NCI-H1092 (cell line): ENCODE results near the gene KANTR.
"Not testable (repeated sequence)": the region's sequence is repeated elsewhere in the genome, so short reads cannot be mapped to it uniquely, and the experiment has no call there.

Source experiments
- DNase-seq: peaks from one replicate; lab custom pipeline; 2025; lab: John Stamatoyannopoulos, UW

The KANTR gene

DNA sequence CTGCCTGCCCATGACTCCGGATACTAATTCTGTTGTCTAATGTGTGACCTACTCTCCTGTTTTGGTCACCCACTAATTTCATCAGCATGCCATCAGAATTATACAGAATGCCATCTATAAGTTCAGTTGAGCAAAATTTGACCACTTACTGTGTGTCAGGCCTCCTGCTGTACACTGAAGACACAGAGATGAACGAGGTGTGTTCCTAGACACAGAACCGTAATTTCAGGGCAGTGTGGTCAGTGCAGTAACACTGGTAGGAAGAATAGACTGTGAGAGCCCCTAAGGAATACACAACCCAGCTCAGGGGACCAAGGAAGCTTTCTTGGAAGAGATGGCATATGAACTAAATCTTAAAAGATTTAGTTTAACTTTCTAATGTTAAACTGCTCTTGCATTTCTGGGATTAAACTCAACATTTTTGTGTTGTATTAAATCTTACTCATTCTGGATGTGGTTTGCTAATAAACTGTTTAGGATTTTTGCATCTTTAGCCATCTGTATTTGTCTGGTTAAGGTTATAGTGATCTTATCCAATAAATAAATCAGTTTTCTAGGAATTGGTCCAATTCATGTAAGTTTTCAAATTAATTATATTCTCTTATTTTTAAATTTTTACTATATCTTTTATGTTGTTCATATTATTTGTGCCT, 34.3 kb downstream of the KANTR start:
- no peak for DNase-seq

DNA sequence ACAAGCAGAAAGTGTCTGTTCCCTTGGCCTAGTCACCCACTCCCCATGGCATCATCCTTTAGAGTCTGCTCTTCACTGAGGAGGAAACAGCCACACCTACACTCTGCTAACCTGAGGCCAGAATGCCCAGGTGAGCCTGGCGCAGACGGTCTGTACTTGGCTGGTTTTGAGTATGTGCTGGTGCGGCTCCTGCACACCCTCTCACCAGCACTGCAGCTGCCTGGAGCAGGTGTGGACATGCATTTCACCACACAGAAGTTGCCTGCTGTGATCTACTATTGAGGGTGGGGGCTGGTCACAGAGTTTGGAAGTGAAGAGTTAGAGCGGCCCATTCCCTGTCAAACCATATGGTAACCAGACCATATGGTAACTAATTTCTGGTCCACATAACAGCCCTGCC, 39.5 kb downstream of the KANTR start:
- DNase-seq: no peak

DNA sequence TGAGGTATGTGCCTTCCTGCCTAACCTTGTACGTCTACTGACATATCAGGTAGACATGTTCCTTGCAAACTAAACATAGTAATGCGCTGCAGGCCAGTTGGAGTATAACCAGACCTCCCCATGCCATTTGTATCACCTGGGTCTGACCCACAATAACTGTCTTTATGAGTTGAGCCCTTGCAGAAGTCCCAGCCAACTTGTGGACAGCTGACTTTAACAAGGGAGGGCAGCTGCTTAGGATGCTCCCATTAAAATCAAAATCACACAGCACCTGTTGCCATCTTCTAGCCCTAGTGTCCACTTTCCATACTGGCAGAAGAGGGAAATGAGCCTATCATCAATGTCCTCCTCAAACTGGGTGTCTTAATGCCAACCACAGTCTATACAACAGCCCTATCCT, 41.6 kb downstream of the KANTR start:
- no peak for DNase-seq

DNA sequence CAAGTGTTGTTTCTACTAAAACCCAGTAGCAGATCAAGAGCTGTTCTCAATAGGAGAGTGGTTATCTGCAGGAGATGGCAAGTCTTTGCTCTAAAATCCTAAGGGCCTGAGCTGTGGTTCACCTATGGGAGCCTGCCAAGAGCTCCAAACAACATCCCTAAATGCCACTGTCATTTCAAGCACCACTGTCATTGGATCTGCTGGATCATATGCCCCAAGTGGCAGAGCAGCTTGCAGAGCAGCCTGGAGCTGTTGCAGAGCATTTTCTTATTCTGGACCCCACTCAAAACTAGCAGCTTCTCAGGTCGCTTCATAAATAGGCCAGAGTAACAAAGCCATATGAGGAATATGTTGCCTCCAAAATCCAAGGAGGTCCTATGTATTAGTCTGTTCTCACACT, 59.6 kb downstream of the KANTR start:
- DNase-seq: no peak

DNA sequence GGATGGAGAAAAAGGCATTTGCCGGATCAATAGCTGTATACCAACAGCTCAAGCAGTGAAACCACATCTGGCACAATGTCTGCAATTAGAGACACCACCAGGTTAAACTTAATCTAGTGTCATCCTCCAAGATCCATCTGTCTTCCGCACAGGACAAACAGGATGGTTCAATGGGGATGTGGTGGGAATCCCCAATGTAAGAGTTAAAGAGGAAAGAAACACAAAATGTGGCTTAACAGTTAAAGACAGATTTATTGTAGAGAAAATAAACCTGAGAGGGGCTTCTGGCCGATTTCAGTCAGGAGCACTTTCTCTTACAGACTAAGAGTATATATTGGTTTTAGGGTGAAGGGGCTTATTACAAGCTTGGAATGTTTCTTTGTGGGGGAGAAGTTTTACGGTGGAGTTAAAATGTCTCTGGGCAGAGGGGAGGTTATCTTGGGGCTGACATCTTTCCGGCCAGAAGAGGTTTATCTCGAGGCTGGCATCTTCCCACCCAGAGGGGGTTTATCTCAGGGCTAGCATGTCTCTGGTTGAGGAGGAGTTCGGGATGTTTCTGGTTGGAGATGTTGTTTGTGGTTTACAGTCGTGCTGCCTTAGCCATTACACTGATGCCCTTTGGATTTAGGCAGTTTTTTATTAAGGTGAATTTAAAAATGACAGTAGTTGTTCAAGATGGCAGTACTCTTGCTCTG, 61.7 kb downstream of the KANTR start:
- DNase-seq: no peak

DNA sequence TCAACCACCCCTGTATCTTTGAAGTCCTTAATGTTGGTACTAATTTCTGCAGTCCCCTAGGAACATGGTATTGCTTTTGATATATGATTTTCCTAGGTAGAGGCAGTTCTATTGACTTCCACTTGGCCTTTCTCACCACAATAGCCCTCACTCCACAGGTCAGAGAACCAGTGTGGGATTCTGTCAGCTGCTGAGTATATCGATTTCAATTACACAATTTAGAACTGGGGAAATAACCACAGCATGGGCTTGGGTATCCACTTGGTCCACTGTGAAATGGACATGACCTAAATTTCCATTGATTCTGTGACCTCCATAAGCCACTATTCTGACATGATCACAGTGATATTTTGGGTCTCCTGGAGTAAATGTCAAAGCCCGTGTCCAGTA, 62.3 kb downstream of the KANTR start:
- no peak for DNase-seq

DNA sequence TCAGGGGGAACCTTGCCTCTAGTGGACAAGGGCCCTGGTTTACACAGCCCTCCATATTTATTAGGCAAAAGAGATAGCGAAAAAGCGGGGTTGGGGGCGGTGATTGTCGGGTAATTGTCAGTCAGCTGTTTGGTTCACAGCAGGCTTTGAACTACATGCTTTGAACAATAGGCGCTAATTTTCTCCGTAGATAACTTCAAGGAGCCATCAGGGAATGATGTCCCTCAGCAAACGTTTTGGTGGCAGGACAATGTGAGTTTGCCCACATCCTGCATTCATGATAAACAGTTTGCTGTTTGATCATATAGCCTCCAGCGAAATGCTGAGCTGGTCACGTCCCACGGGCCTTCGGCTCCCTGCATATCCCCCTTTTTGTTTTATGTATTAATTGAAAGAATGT, 65.2 kb downstream of the KANTR start:
- DNase-seq: no peak

DNA sequence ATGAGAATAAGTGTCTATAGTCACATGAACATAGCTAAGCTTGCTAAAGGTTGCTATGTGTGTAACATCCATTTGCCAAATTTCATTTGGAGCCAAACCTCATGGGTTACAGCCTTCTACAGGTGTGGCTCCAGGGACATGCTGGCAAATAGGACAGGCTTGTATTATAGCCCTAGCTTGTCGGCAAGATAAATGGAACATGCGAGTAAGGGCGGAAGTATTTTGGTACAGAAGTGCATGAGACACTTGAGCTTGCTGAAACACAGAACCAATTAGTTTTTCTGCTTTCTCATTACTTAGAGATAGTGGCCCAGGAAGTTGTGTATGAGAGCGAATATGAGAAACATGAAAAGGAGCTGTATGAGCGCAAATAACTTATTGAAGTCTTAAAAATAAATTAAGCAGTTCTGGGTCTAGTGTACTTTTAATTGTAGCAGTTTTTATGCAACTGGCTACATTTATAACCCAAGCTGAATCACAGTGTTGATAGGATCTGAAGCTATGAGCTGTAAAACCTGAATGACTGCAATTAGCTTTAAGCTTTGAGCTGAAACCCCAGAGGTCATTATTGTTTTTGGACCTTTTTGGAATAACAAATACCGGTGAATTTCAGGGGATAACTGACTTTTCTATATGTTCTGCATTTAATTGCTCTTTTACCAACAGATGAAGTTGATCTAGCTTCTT, 66.5 kb downstream of the KANTR start:
- no peak for DNase-seq

DNA sequence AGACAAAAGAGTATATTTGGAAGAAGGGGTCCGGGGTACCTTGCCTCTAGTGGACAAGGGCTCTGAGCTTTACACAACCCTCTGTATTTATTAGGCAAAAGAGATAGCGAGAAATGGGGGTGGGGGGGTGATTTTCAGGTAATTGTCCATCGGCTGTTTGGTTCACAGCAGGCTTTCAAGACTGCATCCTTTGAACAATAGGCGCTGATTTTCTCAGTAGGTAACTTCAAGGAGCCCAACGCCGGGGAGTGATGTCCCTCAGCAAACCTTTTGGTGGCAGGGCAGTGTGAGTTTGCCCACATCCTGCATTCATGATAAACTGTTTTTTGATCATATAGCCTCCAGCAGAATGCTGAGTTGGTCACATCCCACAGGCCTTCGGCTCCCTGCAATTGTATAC, 69.5 kb downstream of the KANTR start:
- DNase-seq: no peak

DNA sequence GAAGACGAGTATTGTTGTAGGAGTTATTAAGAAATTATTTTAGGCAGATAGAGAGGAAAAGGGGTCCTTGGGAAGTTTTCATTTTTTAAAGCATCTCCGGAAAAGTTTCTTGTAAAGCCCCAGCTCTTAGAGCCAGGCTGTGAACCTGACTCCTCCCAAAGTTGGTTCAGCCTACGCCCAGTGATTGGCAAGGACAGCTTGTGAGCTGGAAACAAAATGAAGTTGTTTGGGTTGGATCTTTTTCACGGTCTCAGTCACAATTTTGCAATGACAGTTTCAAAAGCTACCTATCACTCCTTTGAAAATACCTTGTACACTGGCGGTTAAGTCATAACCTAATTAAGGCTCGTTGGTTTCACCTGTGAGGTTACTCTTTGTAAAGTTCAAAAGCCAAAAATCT, 70.6 kb downstream of the KANTR start:
- DNase-seq: not testable (repeated sequence)

DNA sequence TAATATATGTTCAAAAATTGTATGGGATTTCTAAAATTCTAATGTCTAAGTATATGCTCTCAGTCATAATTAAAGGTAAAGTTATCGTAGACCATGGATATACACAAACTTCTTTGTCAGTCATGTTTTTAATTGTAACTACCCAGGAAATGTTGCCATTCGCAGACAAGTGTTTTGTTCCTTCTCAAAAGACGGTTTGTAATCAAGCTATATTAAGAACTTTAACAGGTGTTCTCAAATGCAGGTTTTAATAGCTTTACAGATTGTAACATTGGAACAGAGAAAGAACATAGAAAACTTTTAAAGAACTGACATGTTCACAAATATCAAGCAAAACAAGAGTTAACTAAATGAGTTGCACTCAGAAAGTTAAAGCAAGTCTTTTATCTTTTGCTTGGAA, 72.2 kb downstream of the KANTR start:
- no peak for DNase-seq

DNA sequence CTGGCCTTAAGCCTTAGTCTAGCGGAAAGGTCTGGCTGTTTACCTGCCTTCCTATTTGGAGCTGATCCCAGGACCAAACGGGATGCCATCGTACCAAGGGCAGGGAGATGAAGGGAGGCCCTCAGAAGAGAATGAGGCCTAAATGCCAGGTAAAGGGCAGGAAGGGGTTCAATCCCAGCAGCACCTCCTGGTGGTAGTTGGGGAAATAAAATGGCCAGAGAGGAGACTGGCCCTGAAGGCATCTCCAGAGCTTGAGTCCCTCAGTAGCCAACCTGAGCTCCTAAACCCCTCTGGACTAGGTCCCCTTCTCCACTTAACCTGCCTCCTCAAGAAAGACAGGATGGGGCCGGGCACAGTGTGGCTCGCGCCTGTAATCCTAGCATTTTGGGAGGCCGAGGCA, 77.4 kb downstream of the KANTR start:
- DNase-seq: no peak
